ENCODE measurements around the gene ERAL1. TPM values are rescaled to one million over a fixed set of nuclear protein-coding genes. Genes with fewer than 3 reads are reported as not detected.

Gene ERAL1
- total and polyA plus RNA-seq, 2 experiments from 2014 or later = 77.1 to 121 TPM

DNA sequence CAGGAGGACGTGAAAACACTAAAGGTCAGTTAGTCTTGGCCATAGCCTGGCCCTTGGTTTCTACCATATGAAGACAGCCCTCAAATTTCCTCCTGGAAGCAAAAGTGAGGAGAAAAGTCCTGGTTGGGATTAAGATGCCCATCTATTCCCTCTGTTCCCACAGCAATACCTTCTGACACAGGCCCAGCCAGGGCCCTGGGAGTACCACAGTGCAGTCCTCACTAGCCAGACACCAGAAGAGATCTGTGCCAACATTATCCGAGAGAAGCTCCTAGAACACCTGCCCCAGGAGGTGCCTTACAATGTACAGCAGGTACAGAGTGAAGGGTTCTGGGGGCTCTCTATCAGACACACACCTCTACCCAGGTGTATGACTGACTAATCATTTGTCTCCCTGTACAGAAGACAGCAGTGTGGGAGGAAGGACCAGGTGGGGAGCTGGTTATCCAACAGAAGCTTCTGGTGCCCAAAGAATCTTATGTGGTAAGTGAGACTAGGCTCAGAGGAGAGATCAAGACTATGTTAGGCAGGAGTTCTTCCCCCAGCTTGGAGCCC, 4.1 kb downstream of the ERAL1 start:
- peaks cover 12% of the 10 kb centered on the region for H3K27me3 Mint-ChIP-seq (ENCODE audit: insufficient read depth, low read depth, poor library complexity)
- Histone ChIP-seq H4K20me1 (replicated peaks; ENCODE audit: insufficient read depth) (no peaks in the 10 kb centered on the region), H3K27me3 (ENCODE audit: insufficient read depth) (no peaks in the 10 kb centered on the region), H3F3A (replicated peaks; ENCODE audit: low read depth) (0 out of 2 replicates have a peak, but pooled peaks cover 11% of the 10 kb centered on the region), H2AFZ (no peak overlapping the region), H3K4me3 (no peak overlapping the region), H3K4me1 (ENCODE audit: insufficient read depth) (peaks cover 4% of the 10 kb centered on the region), H3K4me2 (no peak overlapping the region), H3K9me2 (ENCODE audit: insufficient read depth) (no peaks in the 10 kb centered on the region), H3K27ac (ENCODE audit: low read depth) (no peak overlapping the region), H3K36me3 (ENCODE audit: insufficient read depth) (peaks cover 7% of the 10 kb centered on the region), H3K79me2 (replicated peaks; ENCODE audit: insufficient read depth) (peaks cover 13% of the 10 kb centered on the region)
- H3K36me3 Mint-ChIP-seq (ENCODE audit: low read depth) = peaks cover 45% of the 10 kb centered on the region
- H3K9me3 Mint-ChIP-seq = no peaks in the 10 kb centered on the region
- peaks cover 7% of the 10 kb centered on the region for H3K4me1 Mint-ChIP-seq
- TF ChIP-seq NANOG (IDR thresholded peaks at IDR 0.05; ENCODE audit: borderline replicate concordance) = no peak
- H3K27ac Mint-ChIP-seq = no peak overlapping the region
- ATAC-seq (no peak), DNase-seq (ENCODE audit: low spot score) (no peak)
- H3K4me3 Mint-ChIP-seq = no peak overlapping the region

DNA sequence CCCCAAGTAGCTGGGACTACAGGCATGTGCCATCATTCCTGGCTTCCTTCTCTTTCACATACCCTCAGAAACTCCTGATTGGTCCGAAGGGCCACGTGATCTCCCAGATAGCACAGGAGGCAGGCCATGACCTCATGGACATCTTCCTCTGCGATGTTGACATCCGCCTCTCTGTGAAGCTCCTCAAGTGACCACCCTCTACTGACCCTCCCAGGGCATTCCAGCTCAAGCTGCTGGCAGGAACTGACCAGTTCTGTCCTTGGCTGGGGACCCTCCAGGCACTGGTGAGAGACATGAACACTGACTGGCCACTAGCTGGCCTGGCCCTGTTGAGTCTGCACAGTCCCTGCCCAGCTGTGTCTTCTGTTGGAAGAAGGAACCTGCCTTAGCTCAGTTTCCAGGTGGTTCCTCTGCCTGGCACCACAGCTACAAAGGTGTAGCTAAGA, 5.6 kb downstream of the ERAL1 start:
- Mint-ChIP-seq H3K27ac (no peak overlapping the region), H3K27me3 (ENCODE audit: insufficient read depth, low read depth, poor library complexity) (peaks cover 4% of the 10 kb centered on the region), H3K9me3 (no peaks in the 10 kb centered on the region), H3K4me1 (peaks cover 11% of the 10 kb centered on the region), H3K4me3 (no peak overlapping the region), H3K36me3 (ENCODE audit: low read depth) (peaks cover 42% of the 10 kb centered on the region)
- Histone ChIP-seq H4K20me1 (replicated peaks; ENCODE audit: insufficient read depth) (no peaks in the 10 kb centered on the region), H3K27me3 (ENCODE audit: insufficient read depth) (no peaks in the 10 kb centered on the region), H3K4me2 (no peak overlapping the region), H3K27ac (ENCODE audit: low read depth) (no peak overlapping the region), H2AFZ (no peak overlapping the region), H3K36me3 (ENCODE audit: insufficient read depth) (peaks cover 7% of the 10 kb centered on the region), H3K79me2 (replicated peaks; ENCODE audit: insufficient read depth) (peaks cover 10% of the 10 kb centered on the region), H3K4me1 (ENCODE audit: insufficient read depth) (peaks cover 4% of the 10 kb centered on the region), H3K4me3 (no peak overlapping the region), H3F3A (replicated peaks; ENCODE audit: low read depth) (0 out of 2 replicates have a peak, but pooled peaks cover 8% of the 10 kb centered on the region), H3K9me2 (ENCODE audit: insufficient read depth) (no peaks in the 10 kb centered on the region)
- ATAC-seq (no peak), DNase-seq (ENCODE audit: low spot score) (no peak)
- TF ChIP-seq ZNF114 (CRISPR knock-in tag; IDR thresholded peaks at IDR 0.05) (no peak), ZNF331 (CRISPR knock-in tag; IDR thresholded peaks at IDR 0.05; ENCODE audit: low read depth) (no peak), CREB1 (CRISPR knock-in tag; IDR thresholded peaks at IDR 0.05; ENCODE audit: low read depth) (no peak), NANOG (IDR thresholded peaks at IDR 0.05; ENCODE audit: borderline replicate concordance) (no peak), EZH2phosphoT487 (IDR thresholded peaks at IDR 0.05; ENCODE audit: unreplicated experiment) (no peak), STAT1 (IDR thresholded peaks at IDR 0.05; ENCODE audit: unreplicated experiment) (no peak)
- TF ChIP-seq, protein P1, sequence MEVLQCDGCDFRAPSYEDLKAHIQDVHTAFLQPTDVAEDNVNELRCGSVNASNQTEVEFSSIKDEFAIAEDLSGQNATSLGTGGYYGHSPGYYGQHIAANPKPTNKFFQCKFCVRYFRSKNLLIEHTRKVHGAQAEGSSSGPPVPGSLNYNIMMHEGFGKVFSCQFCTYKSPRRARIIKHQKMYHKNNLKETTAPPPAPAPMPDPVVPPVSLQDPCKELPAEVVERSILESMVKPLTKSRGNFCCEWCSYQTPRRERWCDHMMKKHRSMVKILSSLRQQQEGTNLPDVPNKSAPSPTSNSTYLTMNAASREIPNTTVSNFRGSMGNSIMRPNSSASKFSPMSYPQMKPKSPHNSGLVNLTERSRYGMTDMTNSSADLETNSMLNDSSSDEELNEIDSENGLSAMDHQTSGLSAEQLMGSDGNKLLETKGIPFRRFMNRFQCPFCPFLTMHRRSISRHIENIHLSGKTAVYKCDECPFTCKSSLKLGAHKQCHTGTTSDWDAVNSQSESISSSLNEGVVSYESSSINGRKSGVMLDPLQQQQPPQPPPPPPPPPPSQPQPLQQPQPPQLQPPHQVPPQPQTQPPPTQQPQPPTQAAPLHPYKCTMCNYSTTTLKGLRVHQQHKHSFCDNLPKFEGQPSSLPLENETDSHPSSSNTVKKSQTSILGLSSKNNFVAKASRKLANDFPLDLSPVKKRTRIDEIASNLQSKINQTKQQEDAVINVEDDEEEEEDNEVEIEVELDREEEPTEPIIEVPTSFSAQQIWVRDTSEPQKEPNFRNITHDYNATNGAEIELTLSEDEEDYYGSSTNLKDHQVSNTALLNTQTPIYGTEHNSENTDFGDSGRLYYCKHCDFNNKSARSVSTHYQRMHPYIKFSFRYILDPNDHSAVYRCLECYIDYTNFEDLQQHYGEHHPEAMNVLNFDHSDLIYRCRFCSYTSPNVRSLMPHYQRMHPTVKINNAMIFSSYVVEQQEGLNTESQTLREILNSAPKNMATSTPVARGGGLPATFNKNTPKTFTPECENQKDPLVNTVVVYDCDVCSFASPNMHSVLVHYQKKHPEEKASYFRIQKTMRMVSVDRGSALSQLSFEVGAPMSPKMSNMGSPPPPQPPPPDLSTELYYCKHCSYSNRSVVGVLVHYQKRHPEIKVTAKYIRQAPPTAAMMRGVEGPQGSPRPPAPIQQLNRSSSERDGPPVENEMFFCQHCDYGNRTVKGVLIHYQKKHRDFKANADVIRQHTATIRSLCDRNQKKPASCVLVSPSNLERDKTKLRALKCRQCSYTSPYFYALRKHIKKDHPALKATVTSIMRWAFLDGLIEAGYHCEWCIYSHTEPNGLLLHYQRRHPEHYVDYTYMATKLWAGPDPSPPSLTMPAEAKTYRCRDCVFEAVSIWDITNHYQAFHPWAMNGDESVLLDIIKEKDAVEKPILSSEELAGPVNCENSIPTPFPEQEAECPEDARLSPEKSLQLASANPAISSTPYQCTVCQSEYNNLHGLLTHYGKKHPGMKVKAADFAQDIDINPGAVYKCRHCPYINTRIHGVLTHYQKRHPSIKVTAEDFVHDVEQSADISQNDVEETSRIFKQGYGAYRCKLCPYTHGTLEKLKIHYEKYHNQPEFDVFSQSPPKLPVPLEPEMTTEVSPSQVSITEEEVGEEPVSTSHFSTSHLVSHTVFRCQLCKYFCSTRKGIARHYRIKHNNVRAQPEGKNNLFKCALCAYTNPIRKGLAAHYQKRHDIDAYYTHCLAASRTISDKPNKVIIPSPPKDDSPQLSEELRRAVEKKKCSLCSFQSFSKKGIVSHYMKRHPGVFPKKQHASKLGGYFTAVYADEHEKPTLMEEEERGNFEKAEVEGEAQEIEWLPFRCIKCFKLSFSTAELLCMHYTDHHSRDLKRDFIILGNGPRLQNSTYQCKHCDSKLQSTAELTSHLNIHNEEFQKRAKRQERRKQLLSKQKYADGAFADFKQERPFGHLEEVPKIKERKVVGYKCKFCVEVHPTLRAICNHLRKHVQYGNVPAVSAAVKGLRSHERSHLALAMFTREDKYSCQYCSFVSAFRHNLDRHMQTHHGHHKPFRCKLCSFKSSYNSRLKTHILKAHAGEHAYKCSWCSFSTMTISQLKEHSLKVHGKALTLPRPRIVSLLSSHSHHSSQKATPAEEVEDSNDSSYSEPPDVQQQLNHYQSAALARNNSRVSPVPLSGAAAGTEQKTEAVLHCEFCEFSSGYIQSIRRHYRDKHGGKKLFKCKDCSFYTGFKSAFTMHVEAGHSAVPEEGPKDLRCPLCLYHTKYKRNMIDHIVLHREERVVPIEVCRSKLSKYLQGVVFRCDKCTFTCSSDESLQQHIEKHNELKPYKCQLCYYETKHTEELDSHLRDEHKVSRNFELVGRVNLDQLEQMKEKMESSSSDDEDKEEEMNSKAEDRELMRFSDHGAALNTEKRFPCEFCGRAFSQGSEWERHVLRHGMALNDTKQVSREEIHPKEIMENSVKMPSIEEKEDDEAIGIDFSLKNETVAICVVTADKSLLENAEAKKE (CRISPR knock-in tag; IDR thresholded peaks at IDR 0.05) = no peak
- TF ChIP-seq, protein P2, sequence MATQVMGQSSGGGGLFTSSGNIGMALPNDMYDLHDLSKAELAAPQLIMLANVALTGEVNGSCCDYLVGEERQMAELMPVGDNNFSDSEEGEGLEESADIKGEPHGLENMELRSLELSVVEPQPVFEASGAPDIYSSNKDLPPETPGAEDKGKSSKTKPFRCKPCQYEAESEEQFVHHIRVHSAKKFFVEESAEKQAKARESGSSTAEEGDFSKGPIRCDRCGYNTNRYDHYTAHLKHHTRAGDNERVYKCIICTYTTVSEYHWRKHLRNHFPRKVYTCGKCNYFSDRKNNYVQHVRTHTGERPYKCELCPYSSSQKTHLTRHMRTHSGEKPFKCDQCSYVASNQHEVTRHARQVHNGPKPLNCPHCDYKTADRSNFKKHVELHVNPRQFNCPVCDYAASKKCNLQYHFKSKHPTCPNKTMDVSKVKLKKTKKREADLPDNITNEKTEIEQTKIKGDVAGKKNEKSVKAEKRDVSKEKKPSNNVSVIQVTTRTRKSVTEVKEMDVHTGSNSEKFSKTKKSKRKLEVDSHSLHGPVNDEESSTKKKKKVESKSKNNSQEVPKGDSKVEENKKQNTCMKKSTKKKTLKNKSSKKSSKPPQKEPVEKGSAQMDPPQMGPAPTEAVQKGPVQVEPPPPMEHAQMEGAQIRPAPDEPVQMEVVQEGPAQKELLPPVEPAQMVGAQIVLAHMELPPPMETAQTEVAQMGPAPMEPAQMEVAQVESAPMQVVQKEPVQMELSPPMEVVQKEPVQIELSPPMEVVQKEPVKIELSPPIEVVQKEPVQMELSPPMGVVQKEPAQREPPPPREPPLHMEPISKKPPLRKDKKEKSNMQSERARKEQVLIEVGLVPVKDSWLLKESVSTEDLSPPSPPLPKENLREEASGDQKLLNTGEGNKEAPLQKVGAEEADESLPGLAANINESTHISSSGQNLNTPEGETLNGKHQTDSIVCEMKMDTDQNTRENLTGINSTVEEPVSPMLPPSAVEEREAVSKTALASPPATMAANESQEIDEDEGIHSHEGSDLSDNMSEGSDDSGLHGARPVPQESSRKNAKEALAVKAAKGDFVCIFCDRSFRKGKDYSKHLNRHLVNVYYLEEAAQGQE (IDR thresholded peaks at IDR 0.05; ENCODE audit: unreplicated experiment) = no peak
- TF ChIP-seq, protein P3, sequence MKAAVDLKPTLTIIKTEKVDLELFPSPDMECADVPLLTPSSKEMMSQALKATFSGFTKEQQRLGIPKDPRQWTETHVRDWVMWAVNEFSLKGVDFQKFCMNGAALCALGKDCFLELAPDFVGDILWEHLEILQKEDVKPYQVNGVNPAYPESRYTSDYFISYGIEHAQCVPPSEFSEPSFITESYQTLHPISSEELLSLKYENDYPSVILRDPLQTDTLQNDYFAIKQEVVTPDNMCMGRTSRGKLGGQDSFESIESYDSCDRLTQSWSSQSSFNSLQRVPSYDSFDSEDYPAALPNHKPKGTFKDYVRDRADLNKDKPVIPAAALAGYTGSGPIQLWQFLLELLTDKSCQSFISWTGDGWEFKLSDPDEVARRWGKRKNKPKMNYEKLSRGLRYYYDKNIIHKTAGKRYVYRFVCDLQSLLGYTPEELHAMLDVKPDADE (IDR thresholded peaks at IDR 0.05) = no peak

Data from GM23338 (cell line).